Umbilical cord (tissue), 2 donors: Measurements from ENCODE around the gene NCF4. TPM values are rescaled to one million over a fixed set of nuclear protein-coding genes. Genes with fewer than 3 reads are reported as not detected.

Experiments used
- DNase-seq: peaks from one replicate; pipeline ENCODE4 v3.0.0-alpha.2; 2015; ENCODE audit warnings: low spot score
- total RNA-seq: library from RNA; depleted of rRNA; stranded (reverse); fragments of >200 nt; gene quantifications from one replicate; pipeline ENCODE4 v1.2.3, GENCODE V29; 2014; ENCODE audit warnings: low replicate concordance; ENCODE audit not compliant: insufficient read depth

Gene NCF4
- total RNA-seq, 1 donor from 2014 or later = 13.5 TPM

DNA sequence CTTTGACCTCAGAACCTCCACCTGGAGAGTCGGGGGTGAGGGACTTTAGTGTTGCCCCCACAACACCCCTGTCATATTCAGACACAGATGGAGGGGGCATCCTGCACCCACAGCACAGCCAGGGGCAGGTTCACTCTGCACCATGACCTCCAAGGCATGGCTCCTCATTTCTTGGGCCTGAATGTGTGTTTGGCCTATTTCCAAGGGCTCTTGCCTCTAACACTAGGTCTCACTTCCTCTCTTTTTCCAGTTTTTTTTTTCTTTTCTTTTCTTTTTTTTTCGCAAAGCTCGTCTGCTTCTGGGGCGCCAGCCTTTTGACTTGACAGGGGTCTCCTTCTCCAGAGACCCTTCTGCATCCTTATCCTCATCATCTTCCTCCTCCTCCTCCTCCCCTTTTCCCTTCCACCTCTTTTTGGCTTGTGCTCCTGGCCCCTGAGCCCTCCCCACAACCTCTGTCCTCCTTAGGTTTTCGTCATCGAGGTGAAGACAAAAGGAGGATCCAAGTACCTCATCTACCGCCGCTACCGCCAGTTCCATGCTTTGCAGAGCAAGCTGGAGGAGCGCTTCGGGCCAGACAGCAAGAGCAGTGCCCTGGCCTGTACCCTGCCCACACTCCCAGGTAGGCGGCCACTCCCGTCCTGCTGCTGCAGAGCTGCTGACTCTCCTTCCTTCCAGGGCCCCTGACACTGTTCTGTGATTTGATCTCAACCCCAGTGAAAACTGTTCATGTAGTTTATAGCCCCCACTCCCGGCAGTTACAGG, 3.8 kb downstream of the NCF4 start:
- no peak for DNase-seq

DNA sequence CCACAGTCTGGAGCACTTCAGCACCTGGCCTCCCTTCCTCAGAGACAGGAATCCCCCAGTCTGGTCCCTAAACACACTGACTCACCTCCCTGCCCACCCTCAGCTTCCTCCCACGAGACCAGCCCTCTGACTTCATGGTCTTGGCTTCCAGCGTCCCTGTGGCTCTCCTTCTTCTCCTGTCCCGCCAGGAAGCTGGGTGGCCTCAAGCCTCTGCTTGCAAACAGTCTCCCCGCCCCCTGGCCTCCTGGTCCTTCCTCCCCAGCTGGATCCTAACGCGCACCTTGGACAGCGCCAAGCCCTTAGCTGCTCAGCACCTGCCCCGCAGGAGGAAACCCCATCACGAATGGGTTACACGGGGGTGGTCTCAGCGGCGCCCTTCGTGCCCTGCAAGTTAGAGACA, 4.5 kb downstream of the NCF4 start:
- no peak for DNase-seq

DNA sequence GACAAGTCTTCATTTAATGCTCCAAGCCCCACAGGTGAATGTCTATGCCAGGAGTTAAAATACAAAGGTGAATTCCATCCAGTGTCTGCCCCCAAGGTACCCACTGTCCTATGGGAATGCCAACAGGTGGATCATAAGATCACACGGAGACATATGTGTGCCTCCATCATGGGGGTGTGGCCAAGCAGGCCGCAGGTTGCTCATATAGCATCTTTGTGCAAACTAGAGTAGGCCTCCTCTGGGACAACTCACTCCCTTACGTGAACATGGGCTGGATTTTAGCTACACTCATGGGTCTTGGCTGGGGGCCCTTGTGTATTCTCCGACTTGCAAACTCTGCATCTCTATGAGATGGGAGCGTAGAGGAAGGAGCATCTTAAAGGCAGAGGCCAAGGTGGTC, 6.9 kb downstream of the NCF4 start:
- DNase-seq = no peak

DNA sequence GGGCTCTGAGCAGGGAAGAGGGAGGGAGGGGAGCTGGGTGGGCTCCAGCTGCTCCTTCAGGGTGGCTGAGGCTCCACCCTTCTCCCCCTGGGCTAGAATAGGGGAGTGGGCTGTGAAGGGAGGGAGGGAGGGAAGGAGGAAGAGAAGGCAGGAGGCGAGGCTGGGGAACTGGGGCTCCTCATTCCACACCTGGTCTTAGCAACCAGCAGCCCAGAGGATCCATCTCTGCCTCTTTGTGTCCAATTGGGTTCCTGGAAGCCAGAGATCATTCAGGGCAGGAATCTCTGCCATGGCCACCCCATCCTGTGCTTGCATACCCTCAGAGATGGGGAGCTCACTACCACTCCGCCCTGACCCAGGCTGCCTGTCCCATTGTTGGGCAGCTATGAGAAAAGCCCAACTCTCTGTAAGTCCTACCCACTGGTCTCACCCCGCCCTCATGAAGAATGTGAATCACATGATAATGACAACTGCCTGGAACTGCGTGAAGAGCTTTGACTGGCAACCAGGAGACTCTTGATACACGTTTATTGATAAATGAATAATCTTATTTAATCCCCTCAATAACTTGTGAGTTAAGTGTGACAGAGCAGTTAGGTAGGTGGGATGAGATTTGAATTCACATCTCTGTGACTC, 7.9 kb downstream of the NCF4 start:
- DNase-seq = no peak

DNA sequence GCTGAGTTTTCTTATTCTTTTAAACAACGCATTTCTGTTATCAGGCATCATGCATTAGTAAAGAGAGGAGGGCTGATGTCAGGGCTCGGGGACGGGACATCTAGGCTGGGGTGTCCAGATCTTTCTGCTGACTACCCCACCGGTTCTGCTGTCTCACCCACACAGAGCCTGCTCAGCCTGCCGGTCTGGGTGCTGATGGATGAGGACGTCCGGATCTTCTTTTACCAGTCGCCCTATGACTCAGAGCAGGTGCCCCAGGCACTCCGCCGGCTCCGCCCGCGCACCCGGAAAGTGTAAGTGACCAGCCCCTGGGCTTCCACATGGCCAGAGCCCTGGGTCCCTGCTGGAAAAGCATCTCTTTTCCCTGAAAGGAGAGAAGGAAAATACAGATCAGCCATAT, 9.4 kb downstream of the NCF4 start:
- DNase-seq = peak; percentile 23

DNA sequence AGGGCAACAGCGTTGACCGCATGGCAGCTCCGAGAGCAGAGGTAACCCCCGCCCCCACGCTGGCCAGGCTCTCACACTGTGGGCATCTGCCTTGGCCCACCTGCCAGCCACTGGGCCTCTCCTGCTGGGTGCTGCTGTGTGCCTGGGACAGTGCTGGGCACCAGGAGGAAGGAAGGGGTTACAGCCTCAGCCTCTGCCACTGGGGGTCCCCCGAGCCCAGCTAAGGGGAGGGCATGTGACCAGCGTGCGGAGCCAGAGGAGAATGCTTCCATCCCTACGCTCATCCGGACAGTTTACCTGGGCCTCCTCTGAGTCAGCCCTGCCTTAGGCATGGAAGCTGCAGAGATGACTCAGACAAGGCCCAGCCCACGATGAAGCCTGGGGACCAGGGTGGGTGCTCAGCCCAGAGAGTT, 10.9 kb downstream of the NCF4 start:
- peak; percentile 18 for DNase-seq

DNA sequence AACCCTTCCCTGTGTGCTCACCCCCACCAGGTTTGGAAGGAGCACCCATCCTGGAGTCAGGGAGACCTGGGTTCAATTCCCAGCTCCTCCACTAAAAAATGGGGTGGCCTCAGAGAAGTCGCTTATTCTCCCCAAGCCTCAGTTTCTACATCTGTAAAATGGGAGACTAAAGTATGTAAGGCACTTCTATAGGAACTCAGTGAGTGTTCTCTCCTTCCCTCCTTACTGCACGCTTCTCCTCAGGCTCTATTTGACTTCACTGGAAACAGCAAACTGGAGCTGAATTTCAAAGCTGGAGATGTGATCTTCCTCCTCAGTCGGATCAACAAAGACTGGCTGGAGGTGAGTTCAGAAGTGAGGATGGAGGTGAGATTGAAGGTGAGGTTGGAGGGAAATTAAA, 11.3 kb downstream of the NCF4 start:
- DNase-seq = no peak

DNA sequence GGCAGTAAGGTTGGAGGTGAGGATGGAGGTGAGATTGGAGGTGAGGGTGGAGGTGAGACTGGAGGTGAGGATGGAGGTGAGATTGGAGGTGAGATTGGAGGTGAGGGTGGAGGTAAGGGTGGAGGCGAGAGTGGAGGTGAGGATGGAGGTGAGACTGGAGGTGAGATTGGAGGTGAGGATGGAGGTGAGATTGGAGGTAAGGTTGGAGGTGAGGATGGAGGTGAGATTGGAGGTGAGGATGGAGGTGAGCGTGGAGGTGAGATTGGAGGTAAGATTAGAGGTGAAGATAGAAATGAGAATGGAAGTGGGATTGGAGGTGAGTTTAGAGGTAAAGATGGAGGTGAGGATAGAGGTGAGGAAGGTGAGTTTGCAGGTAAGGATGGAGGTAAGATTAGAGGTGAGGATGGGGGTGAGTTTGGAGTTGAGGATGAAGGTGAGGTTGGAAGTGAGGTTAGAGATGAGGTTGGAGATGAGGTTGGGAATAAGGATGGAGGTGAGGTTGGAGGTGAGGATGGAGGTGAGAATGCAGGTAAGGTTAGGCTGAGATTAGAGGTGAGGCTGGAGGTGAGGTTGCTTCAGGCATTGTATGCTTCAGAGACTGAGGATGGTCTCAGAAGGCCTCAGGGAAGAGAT, 12.2 kb downstream of the NCF4 start:
- no peak for DNase-seq

DNA sequence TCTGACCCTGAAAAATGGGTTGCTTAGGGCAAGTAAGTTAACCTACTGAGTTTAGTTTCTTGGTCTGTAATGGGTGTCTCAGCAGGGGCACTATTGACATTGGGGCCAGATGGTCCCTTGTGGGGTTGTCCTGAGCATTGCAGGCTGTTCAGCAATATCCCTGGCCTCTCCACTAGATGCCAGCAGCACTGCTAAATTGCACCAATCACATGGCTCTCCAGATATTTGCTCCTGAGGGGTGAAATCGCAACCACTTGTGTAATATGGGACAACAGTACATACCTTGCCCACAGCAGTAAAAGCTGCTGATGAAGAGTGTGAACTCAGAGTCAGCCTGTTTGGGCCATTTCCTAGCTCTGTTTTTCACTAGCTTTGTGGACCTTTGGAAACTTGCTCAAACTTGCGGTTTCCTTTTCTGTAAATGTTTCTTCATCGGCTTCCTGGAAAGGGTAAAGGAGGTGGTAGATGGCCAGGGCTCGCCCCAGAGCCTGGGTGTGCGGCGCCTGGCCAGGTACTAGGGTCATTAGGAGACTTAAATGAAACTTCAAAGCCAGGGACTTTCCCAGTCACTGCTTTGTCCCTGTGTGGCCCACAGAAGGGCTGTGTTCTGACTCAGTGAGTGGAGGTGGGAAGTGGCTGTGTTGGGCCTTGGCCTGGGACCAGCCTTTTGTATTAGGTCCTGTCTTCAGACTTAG, 13.0 kb downstream of the NCF4 start:
- DNase-seq = peak; percentile 78

DNA sequence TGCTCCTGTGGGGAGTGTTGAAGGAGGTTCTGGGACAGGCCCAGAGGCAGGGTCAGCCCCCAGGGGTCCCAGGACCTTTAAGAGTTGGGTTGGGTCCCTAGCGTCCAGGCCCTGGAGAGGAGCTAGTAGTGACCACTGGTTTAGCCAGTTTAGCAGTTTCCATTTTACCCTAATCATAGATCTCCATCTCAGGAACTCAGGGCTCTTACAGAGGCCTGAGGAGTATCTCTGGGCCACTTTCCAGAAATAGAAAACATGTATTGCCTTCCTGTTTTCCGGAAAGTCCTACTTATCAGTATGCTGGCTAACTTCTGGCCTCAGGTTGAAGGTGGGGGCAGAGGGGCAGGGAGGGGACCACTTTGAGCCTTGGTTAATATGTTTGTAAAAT, 13.5 kb downstream of the NCF4 start:
- DNase-seq = peak; percentile 5

DNA sequence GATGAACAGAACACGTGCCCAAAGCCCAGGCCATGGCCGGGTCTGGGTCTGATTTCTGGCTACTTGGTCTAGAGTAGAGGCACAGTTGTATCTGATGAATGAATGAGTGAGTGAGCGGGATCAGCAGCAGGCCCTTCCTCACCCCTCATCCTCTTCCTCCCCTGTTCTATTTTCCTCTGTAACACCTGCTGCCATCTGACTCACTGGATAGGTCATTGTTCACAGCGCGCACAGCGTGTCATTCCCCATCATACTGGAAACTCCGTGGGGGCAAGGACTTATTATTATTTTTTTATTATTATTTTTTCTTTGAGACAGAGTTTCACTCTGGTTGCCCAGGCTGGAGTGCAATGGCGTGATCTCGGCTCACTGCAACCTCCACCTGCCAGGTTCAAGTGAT, 13.9 kb downstream of the NCF4 start:
- DNase-seq = no peak

DNA sequence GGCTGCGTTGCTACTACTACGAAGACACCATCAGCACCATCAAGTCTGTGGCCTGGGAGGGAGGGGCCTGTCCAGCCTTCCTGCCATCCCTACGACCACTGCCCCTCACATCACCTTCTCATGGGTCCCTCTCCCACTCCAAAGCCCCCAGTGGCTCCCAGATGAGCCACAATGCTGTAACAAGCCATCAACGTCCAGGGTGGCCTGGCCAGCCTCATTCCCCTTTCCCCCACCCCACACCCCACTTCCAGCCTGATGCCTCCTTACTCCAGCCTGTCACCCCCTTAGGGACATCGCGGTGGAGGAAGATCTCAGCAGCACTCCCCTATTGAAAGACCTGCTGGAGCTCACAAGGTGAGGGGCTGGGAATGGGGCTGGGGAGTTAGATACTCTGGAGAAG, 14.9 kb downstream of the NCF4 start:
- no peak for DNase-seq

DNA sequence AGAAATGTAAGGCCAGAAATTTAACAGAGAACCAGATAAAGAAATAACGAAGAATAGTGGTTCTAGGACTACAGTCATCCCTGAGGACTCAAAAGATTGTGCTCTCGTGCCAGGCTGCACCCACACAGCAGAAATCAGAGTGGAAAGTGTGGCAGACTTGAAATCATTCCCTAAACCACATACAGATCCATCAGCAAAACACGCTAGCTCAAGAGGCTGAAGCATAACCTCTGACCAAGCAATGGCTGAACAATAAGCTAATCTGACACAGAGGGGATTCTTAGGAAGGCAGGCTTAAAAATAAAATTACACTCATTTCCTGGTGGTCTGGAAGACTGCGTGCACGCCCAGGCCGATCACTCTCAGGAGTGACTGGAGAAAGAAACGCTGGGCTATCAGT, 19.0 kb downstream of the NCF4 start:
- no peak for DNase-seq

DNA sequence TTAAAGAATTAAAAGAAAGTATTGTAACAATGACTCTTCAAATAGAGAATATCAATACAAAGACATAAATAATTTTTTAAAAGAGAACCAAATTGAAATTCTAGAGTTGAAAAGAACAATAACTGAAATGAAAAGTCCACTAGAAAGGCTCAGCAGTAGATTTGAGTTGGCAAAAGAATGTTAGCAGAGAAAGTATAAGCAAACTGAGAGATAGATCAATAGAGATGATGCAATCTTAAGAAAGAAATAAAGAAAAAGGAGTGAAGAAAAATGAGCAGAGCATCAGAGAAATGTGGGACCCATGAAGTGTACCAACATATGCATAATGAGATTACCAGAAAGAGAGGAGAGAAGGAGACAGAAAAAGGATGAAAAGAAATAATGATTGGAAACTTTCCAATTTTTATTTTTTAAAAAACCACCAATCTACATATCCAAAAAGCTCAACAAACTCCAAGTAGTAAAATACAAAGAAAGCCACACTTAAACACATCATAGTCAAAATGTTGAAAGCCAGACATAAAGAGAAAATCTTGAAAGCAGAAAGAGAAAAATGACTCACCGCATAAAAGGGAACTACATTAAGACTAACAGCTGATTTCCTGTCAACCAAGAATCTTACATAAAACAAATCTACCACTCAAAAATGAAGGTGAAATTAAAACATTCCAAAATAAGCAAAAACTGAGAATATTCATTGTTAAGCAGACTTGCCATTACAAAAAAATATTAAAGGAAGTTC, 20.9 kb downstream of the NCF4 start:
- DNase-seq = no peak

DNA sequence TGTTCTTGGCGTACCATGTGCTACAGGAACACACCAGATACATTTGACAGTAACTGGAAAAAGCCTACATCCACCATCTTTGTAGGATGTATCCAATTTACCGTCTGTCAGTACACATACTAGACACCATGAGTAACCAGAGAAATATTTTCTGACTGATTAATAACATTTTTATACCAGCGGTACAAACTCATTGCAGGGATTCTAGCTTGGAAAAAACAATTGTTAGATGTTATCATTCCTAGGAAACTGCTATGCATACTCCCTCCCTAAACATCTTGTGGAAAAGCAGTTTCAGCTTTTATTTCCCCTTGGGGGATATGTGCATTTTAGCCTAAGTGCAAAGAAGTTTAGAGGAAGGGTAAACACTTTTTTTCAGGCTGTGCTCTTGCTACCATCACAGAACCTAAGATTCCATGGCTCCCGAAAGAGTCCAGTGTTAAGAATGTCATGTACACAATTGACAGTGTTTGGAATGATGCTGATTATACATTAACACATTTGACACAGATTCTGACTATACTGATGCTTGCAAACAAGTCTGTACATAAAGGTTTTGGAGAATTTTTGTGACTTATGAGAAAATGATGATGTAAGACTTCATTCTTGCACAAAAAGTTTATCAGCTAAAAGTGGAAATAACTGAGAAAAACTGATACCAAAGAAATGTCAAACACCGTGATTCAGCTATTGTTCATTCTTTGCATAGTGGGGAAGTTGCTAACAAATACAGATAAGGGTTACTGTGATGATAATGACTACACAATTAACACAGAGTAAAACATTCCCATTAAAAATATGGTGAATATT, 23.7 kb downstream of the NCF4 start:
- DNase-seq = no peak

DNA sequence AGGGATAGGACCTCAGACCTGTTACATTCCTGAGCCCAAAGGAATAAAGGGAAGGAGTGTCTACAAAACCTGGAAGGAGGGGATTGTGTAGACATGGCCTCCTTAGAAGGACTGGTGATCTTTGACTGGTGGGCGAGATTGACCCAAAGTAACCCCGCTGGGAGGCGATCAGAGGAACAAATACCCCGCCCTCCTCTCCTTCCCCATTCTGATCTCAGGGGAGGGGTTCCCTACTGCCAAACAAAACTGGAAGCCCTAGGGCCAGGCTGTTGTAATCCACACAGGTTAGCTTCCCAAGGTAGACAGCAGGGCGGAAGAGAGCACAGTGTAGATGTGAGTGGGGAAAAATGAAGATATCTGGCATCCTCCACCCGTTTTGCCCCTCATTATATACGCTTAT, 24.7 kb downstream of the NCF4 start:
- DNase-seq = no peak

DNA sequence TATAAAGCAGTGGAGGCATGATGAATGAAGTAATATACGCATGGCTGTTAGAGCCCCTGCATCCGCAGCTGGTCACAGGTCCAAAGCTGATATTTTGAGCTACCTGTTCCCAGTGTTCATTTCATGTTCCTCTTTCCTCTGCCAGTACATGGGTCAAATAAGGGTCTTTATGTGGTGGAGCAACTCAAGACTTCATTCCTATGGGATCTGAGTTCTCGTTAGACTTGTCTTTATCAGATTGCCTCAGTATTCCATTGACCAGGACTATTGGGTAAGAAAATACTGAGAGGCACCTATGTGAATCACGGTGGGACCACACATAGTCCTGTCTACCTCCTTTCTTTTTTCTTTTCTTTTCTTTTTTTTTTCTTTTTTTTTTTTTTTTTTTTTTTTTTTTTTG, 25.2 kb downstream of the NCF4 start:
- no peak for DNase-seq

DNA sequence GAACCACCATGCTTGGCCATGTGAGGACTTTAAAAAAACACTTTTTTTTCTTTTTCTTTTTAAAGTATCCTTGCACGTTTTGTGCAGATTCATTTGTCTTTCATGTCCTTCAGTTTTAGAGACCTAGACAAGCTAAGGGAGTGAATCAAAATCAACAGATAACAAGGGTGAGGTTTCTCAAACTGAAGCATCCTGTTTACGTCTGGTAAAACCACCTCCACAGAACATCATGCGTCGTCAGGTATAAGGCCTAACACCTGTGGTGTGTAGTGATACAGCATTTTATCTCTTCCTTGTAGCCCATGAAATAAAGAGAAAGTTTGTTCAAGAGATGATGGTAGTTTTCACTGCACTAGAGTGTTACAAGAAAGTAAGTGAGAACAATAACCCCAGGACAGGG, 26.4 kb downstream of the NCF4 start:
- DNase-seq = no peak

DNA sequence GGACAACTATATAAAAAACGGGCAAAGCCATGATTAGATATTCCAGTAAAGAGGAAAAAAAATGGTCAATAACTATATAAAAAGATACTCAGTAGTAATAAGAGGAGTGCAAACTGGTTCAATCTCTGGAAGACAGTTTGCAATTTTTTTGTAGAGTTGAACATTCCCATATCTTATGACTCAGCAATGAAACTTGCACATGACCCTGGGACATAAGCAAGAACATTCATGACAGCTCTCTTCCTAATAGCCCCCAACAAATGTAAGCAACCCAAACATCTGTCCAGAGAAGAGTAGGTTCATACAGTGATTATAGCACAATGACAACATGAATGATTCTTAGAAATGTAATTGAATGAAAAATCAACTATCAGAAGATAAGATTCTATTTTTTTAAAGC, 30.8 kb downstream of the NCF4 start:
- DNase-seq = no peak

DNA sequence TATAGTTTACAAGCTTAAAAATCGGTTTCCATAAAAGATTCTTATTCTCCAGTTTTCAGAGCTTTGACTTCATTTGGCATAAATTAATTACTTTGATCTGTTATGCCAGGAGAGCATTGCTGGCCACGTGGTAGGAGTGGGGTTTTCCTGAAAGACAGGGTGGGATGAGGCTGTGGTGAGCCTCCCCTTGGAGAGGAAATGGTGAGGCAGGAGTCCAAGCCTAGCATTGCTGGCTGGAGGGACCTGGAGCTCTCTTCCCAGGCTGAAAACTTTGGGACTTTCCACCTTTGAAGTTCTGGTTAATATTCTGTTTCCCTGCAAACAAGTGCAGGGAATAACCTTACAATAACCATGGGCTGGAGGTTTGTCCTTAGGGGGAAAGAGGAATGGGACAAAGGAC, 31.5 kb downstream of the NCF4 start:
- DNase-seq = no peak

DNA sequence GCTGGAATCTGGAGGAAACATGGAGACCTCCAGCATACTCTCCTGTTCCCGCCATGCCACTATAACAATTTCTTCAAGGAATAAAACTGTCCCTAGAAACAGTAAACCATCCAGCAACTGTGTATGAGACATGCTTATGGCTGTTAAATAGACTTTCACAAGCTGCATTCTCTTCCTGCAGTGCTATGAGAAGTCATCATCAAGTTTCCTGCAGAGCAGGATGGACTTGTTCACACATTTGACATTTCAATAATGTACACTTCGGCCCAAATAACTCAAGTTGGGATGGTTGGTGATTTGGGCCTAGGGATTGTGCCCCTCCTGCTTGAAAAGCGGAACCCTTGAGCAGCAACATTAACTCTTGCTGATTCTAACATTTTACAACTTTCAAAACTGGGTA, 32.5 kb downstream of the NCF4 start:
- no peak for DNase-seq
